Endothelial cell of umbilical vein (primary cell): ENCODE results near the gene PLCXD3. TPM values are rescaled to one million over a fixed set of nuclear protein-coding genes. Genes with fewer than 3 reads are reported as not detected.

Experiments used
- BruUV-seq: library from RNA; stranded (reverse); fragments of 400-500 nt; replicated peaks from 2 replicates; lab custom pipeline; 2021; lab: Mats Ljungman, UMichigan
- CTCF ChIA-PET: fragments of 300-600, 350-600 bp; sonication (Branson Sonifier 250); formaldehyde crosslinking; loops from one replicate; lab custom pipeline; 2021; ENCODE audit warnings: antibody characterized with exemption, inconsistent platforms; lab: Charles Lee
- POLR2A ChIA-PET: fragments of 300-600, 350-600 bp; sonication (Branson Sonifier 250); formaldehyde crosslinking; loops from one replicate; lab custom pipeline; 2021; ENCODE audit warnings: antibody characterized with exemption, inconsistent platforms; lab: Charles Lee
- DNase-seq: peaks from one replicate; pipeline ENCODE4 v3.0.0-alpha.2; 2011; ENCODE audit warnings: low read depth, low spot score
- FAIRE-seq: peaks from 2 replicates; lab custom pipeline; 2011; peaks lifted over from hg19 to GRCh38; lab: Jason Lieb, UNC
- H2AFZ ChIP-seq: 2 replicates; pipeline ENCODE4 v1.6.0; 2012; ENCODE audit warnings: low read depth, low read length, control low read depth, inconsistent platforms
- H3K27ac ChIP-seq: 2 replicates; pipeline ENCODE4 v1.5.1; 2011; ENCODE audit warnings: low read depth, mild to moderate bottlenecking, control low read depth, low read length, moderate library complexity; ENCODE audit not compliant: insufficient read depth
- H3K27me3 ChIP-seq, 2 experiments: 2 replicates each; pipeline versions ENCODE4 v1.6.0 to v1.6.1; 2011; ENCODE audit warnings: low read length in 2 of 2, mixed read lengths in 1 of 2; ENCODE audit not compliant: control insufficient read depth in 2 of 2, insufficient read depth in 2 of 2
- H3K36me3 ChIP-seq, 2 experiments: 2 replicates in 1 of 2; 3 replicates in 1 of 2; pipeline ENCODE4 v1.5.1; 2011; ENCODE audit warnings: low read length in 2 of 2, mild to moderate bottlenecking in 1 of 2, moderate library complexity in 1 of 2; ENCODE audit not compliant: control insufficient read depth in 2 of 2, insufficient read depth in 2 of 2; ENCODE audit errors: extremely low read depth in 1 of 2
- H3K4me1 ChIP-seq: 3 replicates; pipeline ENCODE4 v1.5.1; 2011; ENCODE audit warnings: mild to moderate bottlenecking, low read length; ENCODE audit not compliant: control insufficient read depth, insufficient read depth; ENCODE audit errors: extremely low read depth
- H3K4me2 ChIP-seq: 2 replicates; pipeline ENCODE4 v1.6.1; 2011; ENCODE audit warnings: low read length, control low read depth, mixed read lengths; ENCODE audit not compliant: insufficient read depth
- H3K4me3 ChIP-seq, 3 experiments: fragments of 200-600 bp in 1 of 3; sonication (generic), shearing (Covaris generic) in 1 of 3; replicated peaks in 1 of 3; 2 replicates each; pipeline ENCODE4 v1.5.1; 2011 to 2016; ENCODE audit warnings: control low read depth in 3 of 3, low read length in 3 of 3, mild to moderate bottlenecking in 2 of 3, inconsistent platforms in 1 of 3, low read depth in 1 of 3, moderate library complexity in 1 of 3; ENCODE audit not compliant: insufficient read depth in 1 of 3
- H3K79me2 ChIP-seq: 2 replicates; pipeline ENCODE4 v1.6.0; 2012; ENCODE audit warnings: low read length, inconsistent platforms; ENCODE audit not compliant: control insufficient read depth, insufficient read depth
- H3K9ac ChIP-seq: replicated peaks from 2 replicates; pipeline ENCODE3; 2011; ENCODE audit warnings: low read length, control low read depth; ENCODE audit not compliant: insufficient read depth; ENCODE audit errors: extremely low read depth
- H3K9me1 ChIP-seq: replicated peaks from 3 replicates; pipeline ENCODE4 v1.6.0; 2011; ENCODE audit warnings: mild to moderate bottlenecking, low read length; ENCODE audit not compliant: control insufficient read depth, insufficient read depth; ENCODE audit errors: extremely low read depth
- H3K9me3 ChIP-seq: replicated peaks from 2 replicates; pipeline ENCODE4 v1.5.1; 2012; ENCODE audit warnings: low read length, inconsistent platforms; ENCODE audit not compliant: control insufficient read depth, insufficient read depth
- H4K20me1 ChIP-seq: replicated peaks from 2 replicates; pipeline ENCODE3; 2011; ENCODE audit warnings: mild to moderate bottlenecking, low read length; ENCODE audit not compliant: control insufficient read depth, insufficient read depth; ENCODE audit errors: extremely low read depth
- EZH2 ChIP-seq: IDR thresholded peaks from 2 replicates; pipeline ENCODE4 v1.6.1; 2012; ENCODE audit warnings: borderline replicate concordance, low read depth, mild to moderate bottlenecking, moderate library complexity, low read length, inconsistent platforms; ENCODE audit not compliant: severe bottlenecking
- FOS ChIP-seq: IDR thresholded peaks from 2 replicates; pipeline ENCODE4 v1.6.1; 2011; ENCODE audit warnings: mild to moderate bottlenecking, low read length, moderate library complexity, borderline replicate concordance; ENCODE audit not compliant: insufficient read depth
- GATA2 ChIP-seq: IDR thresholded peaks from 2 replicates; pipeline ENCODE4 v1.7.0; 2011; ENCODE audit warnings: low read depth, mild to moderate bottlenecking, moderate library complexity, mixed read lengths, low read length; ENCODE audit not compliant: insufficient read length, insufficient read depth
- JUN ChIP-seq: IDR thresholded peaks from 2 replicates; pipeline ENCODE4 v1.6.1; 2011; ENCODE audit warnings: borderline replicate concordance, low read depth; ENCODE audit not compliant: insufficient read length, insufficient read depth
- MYC ChIP-seq: IDR thresholded peaks from one replicate; pipeline ENCODE4 v1.6.1; 2011; ENCODE audit warnings: mild to moderate bottlenecking, low read depth, low read length
- POLR2A ChIP-seq: IDR thresholded peaks from 2 replicates; pipeline ENCODE4 v1.6.1; 2012; ENCODE audit warnings: low read depth, mild to moderate bottlenecking, control low read depth, low read length
- POLR2AphosphoS5 ChIP-seq: IDR thresholded peaks from 2 replicates; pipeline ENCODE4 v1.6.1; 2012; ENCODE audit warnings: low read depth, mild to moderate bottlenecking, control low read depth, low read length, moderate library complexity; ENCODE audit not compliant: insufficient read depth
- dilution Hi-C: fragments of 300-500 bp; cut with MboI; formaldehyde crosslinking; loops from one replicate; pipeline ENCODE4 v1.15.0; 2019; ENCODE audit warnings: low sequenced_read_pairs; ENCODE audit not compliant: extremely low pct_ligation_motif_present
- intact Hi-C: fragments of 100-400 bp; cut with micrococcal nuclease; formaldehyde crosslinking; loops from one replicate; pipeline ENCODE4 v1.10.0; 2022
- polyA plus RNA-seq, 4 experiments: library from polyadenylated mRNA; depleted of rRNA in 3 of 4; stranded (reverse) in 3 of 4; unstranded in 1 of 4; fragments of >200 nt; gene quantifications; 2 replicates each; pipeline versions ENCODE4 v1.2.1 to v1.2.3, GENCODE V29; 2011 to 2012; ENCODE audit warnings: missing spikeins in 1 of 4
- total RNA-seq: library from RNA; stranded (reverse); gene quantifications from 2 replicates; pipeline ENCODE4 v1.2.3, GENCODE V29; 2021
- TF ChIP-seq, protein P1 (sequence below), 2 donors: IDR thresholded peaks; 1 replicate in 1 of 2; 2 replicates in 1 of 2; pipeline ENCODE4 v1.5.1; 2011; ENCODE audit warnings: low read length in 2 of 2, mild to moderate bottlenecking in 2 of 2, moderate library complexity in 2 of 2, control low read depth in 1 of 2, inconsistent platforms in 1 of 2, low read depth in 1 of 2; ENCODE audit not compliant: insufficient read depth in 1 of 2; ENCODE audit errors: extremely low read depth in 1 of 2
- TF ChIP-seq, protein P2 (sequence below): IDR thresholded peaks from 2 replicates; pipeline ENCODE4 v1.6.1; 2011; ENCODE audit not compliant: insufficient read depth, insufficient read length

Gene PLCXD3
- total and polyA plus RNA-seq, 2 donors (not counting 3 experiments of a cell fraction or from before 2014, with no cell fraction given): not detected

DNA sequence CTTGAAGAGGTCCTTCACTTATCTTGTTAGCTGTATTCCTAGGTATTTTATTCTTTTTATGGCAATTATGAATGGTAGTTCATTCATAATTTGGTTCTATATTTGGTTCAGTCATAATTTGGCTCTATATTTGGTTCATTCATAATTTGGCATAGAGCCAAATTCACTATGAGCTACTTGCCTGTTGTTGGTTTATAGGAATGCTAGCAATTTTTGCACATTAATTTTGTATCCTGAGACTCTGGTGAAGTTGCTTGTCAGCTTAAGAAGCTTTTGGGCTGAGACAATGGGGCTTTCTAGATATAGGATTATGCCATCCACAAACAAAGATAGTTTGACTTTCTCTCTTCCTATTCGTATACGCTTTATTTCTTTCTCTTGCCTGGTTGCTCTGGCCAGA, 142.2 kb downstream of the PLCXD3 start:
- CTCF ChIA-PET: no interaction called here
- intact Hi-C loops: no loop called here
- POLR2A ChIA-PET: no interaction called here
- H3K4me2 ChIP-seq: no peak overlapping the region
- FAIRE-seq (no peak), DNase-seq (no peak)
- no peak overlapping the region for H3K4me3 ChIP-seq
- BruUV-seq: no TSS peak
- no peak overlapping the region for H2AFZ ChIP-seq
- H4K20me1 ChIP-seq: no peaks in the 10 kb centered on the region
- no peak overlapping the region for H3K27ac ChIP-seq
- TF ChIP-seq GATA2 (no peak), POLR2A (no peak), POLR2AphosphoS5 (no peak), EZH2 (no peak), MYC (no peak), FOS (no peak), JUN (no peak)
- TF ChIP-seq, protein P1, sequence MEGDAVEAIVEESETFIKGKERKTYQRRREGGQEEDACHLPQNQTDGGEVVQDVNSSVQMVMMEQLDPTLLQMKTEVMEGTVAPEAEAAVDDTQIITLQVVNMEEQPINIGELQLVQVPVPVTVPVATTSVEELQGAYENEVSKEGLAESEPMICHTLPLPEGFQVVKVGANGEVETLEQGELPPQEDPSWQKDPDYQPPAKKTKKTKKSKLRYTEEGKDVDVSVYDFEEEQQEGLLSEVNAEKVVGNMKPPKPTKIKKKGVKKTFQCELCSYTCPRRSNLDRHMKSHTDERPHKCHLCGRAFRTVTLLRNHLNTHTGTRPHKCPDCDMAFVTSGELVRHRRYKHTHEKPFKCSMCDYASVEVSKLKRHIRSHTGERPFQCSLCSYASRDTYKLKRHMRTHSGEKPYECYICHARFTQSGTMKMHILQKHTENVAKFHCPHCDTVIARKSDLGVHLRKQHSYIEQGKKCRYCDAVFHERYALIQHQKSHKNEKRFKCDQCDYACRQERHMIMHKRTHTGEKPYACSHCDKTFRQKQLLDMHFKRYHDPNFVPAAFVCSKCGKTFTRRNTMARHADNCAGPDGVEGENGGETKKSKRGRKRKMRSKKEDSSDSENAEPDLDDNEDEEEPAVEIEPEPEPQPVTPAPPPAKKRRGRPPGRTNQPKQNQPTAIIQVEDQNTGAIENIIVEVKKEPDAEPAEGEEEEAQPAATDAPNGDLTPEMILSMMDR (IDR thresholded peaks at IDR 0.05; ENCODE audit: extremely low read depth in 1 of 2, insufficient read depth in 1 of 2, low read depth in 1 of 2, low read length in 2 of 2): no peak
- TF ChIP-seq, protein P2, sequence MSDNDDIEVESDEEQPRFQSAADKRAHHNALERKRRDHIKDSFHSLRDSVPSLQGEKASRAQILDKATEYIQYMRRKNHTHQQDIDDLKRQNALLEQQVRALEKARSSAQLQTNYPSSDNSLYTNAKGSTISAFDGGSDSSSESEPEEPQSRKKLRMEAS: no peak
- H3K9me3 ChIP-seq: no peaks in the 10 kb centered on the region
- no peaks in the 10 kb centered on the region for H3K36me3 ChIP-seq
- H3K4me1 ChIP-seq: no peaks in the 10 kb centered on the region
- H3K27me3 ChIP-seq: no peaks in the 10 kb centered on the region
- H3K9ac ChIP-seq: no peak overlapping the region
- dilution Hi-C loops: no loop called here
- H3K79me2 ChIP-seq: no peaks in the 10 kb centered on the region
- H3K9me1 ChIP-seq: no peaks in the 10 kb centered on the region
